Stimulated activated CD4-positive, alpha-beta T cell treated with anti-CD3 and anti-CD28 coated beads, Interleukin-1b, Interleukin-23, amount 100 ng/mL, for 48 hours (primary cell): ENCODE measurements around the gene PCDHGC3.

Source experiments
- DNase-seq: peaks from one replicate; pipeline ENCODE4 v3.0.0-alpha.2; 2020

PCDHGC3 gene

GRCh38 chr5:141508798-141509611 is 33.2 kb downstream of the PCDHGC3 start:
- DNase-seq: peak; percentile 52

DNA sequence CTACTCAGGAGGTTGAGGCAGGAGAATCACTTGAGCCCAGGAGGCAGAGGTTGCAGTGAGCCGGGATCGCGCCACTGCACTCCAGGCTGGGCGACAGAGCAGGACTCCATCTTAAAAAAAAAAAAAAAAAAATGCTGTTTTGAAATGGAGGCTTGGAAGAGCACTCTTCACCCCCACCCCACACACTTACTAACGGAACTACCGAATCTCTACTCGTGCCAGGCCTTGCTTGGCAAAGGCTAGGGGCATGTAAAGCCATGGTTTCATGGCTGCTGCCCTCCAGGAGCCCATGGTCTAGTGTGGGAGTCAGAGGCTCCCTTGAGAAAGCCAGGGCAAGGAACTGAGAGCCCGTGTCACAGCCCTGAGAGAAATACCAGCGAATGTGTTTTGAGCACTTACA is 34.4 kb downstream of the PCDHGC3 start:
- DNase-seq: no peak

GRCh38 chr5:141510850-141511601 is 35.3 kb downstream of the PCDHGC3 start:
- no peak for DNase-seq

DNA sequence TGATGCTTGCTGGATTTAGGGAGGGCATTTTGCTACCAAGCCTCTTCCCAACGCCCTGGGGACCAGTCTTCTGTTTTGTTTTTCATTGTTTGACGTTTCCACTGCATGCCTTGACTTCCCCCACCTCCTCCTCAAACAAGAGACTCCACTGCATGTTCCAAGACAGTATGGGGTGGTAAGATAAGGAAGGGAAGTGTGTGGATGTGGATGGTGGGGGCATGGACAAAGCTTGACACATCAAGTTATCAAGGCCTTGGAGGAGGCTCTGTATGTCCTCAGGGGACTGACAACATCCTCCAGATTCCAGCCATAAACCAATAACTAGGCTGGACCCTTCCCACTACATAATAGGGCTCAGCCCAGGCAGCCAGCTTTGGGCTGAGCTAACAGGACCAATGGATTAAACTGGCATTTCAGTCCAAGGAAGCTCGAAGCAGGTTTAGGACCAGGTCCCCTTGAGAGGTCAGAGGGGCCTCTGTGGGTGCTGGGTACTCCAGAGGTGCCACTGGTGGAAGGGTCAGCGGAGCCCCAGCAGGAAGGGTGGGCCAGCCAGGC is 36.1 kb downstream of the PCDHGC3 start:
- DNase-seq: no peak

DNA sequence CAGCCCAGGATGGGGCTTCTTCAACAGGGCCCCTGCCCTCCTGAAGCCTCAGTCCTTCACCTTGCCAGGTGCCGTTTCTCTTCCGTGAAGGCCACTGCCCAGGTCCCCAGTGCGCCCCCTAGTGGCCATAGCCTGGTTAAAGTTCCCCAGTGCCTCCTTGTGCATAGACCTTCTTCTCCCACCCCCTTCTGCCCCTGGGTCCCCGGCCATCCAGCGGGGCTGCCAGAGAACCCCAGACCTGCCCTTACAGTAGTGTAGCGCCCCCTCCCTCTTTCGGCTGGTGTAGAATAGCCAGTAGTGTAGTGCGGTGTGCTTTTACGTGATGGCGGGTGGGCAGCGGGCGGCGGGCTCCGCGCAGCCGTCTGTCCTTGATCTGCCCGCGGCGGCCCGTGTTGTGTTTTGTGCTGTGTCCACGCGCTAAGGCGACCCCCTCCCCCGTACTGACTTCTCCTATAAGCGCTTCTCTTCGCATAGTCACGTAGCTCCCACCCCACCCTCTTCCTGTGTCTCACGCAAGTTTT is 36.7 kb downstream of the PCDHGC3 start:
- DNase-seq: peak; percentile 86

DNA sequence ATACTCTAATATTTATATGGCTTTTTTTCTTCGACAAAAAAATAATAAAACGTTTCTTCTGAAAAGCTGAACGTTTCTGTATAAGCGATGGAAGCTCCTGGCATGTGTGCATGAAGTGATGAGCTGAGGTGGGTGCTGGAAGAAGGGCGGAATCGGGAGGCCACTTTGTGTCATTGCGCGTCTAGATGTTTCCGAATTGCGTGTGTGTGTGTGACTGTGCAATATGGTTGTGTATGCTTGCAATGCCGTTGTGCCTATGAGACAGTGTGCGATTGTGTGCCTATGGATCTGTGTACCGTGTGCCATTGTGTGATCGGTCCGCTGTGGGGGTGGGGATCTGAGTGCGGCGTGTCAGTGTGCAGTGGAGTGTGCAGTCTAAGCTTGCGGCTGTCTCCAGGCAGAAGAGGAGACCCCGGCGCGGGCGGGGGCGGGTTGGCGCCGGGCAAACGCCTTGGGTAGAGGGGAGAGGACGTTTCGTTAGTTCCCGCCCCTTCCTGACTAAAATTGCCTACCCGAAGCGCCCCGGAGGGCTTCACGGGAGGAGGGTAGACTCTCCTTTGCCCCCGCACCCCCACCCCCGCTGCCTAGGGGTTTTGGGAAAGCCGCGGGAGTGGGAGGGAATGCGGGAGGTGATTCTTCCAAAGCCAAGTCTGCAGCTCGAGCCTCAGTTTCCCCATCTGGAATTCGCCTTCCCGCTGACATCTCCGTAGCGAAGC is 37.3 kb downstream of the PCDHGC3 start:
- DNase-seq: peak; percentile 52

DNA sequence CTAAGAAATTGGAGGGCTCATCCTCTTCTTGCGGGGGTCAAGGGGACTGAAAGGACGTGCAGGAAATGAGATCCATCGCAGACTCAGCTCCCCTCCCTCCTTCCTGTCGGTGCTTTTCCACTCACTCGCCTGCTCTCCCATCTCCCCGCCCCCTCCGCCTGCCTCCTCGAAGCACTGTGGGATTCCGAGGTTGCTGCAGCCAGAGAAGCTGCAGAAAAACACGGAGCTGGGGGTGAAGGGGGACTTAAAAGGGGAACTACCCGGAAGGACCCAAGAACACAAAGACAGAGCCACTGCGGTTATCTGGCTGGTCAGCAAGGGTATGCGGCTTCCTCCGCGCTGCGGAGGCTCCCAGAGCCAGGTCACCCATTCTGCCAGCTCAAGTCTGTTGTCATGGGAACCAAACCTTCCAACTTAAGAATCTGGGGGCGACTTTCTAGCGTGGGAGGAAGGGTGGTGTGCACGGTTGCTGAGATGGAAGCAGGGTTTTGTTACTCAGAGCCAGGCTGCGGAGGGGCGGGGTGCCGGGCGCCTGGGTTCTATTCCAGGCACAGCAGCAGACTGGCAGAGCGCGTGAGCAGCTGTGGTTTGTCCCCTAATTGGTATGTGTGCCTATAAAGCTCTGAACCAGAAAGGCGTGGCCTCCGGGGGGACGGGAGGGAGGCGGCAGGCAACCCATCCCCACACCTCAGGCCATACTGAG is 38.0 kb downstream of the PCDHGC3 start:
- peak; percentile 79 for DNase-seq

GRCh38 chr5:141514330-141515133 is 38.8 kb downstream of the PCDHGC3 start:
- peak; percentile 16 for DNase-seq

- DNase-seq: no peak
Measured at GRCh38 chr5:141515141-141515540, 39.4 kb downstream of the PCDHGC3 start.

- no peak for DNase-seq
Measured at GRCh38 chr5:141515946-141516671, 40.3 kb downstream of the PCDHGC3 start.

DNA sequence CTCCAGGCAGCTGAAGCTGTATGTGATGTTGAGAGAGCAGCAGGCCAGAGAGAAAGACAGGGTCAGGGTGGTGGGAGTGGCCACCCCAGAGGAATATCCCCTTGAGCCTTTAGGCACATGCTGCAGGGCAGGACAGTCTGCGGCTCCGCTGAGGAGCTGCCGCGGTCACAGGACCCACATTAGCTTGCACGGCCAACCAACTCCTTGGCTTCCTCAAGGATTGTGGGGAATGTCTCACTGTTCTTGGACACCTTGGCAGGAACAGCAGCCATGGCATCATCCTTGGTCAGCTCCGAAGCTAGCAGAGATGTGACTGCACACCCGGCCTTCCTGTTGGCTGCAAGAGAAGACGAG is 40.9 kb downstream of the PCDHGC3 start:
- no peak for DNase-seq

DNA sequence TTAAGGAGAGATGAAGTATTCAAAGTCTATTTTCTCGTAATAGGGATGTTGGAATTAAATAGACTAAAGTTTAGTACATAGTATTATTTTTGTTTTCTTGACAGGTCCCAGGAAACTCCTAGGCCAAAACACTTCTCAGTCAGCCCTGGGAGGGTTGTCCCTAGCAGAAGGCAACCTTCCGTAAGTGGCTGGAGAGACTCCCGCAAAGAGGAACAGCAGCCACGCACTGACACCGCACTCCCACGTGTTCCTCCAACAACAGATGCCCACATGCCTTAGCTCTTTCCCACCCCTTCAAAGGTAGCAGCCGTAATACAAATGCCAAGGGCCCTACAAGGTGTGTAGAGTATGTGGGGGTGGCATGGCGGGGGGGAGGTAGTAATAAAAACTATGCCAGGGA is 41.5 kb downstream of the PCDHGC3 start:
- no peak for DNase-seq

DNA sequence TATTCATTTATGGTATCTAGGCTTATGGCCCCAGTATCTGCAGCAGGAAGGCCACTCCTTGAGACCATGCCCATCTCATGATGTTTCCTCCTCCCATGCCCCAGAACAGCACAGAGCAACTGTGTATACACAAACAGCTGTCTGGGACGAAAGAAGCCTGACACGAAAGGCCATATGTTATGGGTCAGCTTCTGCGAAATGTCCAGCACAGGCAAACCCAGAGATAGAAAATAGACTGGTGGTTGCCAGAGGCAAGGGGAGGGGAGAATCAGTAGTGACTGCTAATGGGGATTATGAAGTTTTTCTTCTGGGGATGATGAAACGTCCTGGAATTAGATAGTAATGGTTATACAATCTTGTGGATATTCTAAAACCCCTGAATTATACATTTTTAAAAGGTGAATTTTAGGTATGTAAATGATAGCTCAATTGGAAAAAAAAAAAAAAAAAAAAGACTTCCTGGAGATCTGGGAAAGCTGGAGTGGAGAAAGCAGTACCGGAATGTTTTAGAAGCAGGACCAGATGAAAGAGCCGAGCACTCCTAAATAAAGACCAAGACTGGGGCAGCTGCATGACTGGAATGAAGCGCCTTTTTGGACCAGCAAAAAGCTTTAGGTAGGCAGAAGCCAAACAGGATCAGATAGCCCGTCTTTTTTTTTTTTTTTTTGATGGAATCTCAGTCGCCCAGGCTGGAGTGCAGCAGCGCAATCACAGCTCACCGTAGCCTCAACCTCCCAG is 42.3 kb downstream of the PCDHGC3 start:
- no peak for DNase-seq

- DNase-seq: no peak
Measured at GRCh38 chr5:141518618-141519015, 42.9 kb downstream of the PCDHGC3 start.

DNA sequence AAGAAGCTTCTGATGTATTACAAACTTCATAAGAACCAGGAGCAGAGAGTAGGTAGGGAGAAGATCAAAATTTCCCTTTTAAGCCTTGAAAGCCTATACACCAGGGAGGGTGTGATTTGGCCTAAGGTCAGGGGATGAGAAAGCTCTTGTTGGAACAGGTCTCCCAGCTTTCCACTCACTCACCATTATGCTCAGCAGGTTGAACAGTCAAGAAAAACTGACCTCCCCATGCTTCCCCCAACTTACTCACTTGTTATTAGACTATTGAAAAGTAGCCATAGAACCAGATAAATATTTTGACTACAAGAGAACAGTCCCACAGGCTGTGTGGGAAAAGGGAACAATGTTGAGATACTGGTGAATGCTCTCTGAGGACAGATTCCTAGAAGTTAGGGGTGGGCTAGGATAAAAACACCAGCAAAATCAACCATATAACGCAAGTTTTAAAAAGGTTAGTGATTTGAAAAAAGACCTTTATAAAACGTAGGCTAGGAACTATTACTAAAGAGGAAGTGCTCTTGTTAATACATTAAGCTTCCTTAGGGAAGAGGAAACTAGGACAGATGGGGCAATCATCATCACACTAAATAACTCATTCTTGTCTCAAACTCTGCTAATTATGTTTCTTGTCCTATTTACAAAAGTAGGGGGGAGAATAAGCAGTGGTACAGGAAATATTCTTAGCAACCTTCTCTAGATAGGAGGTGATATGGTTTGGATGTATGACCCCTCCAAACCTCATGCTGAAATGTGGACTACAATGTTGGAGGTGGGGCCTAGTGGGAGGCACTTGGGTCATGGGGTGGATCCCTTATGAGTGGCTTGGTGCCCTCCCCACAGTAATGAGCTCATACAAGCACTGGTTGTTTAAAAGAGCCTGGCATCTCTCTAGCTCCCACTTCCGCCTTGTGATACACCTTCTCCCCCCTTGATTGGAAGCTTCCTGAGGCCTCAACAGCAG is 44.1 kb downstream of the PCDHGC3 start:
- no peak for DNase-seq

DNA sequence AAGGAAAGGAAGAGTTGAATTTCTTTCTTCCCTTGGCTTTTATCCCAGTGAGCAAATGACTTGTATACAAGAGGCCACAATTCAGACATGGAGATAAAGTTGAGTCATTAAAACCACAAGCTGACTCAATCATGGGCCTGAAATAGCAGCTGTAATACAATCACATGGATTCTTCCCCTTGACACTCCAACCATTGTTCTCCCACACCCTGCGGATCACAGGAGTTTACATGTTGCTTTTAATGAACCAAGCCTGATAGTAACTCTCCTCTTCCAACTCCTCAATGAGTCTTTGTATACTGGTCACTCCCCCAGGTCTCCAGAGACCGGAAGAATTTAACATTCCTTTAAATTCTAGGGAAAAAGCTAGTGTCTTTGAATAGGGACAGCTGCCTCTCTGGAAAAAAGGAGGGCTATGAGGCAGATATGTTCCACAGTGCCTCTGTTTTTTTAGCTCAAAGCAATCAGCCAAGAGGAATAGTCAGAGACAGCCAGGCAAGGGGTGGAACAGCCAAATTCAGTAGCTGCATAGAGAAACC is 45.5 kb downstream of the PCDHGC3 start:
- DNase-seq: no peak

DNA sequence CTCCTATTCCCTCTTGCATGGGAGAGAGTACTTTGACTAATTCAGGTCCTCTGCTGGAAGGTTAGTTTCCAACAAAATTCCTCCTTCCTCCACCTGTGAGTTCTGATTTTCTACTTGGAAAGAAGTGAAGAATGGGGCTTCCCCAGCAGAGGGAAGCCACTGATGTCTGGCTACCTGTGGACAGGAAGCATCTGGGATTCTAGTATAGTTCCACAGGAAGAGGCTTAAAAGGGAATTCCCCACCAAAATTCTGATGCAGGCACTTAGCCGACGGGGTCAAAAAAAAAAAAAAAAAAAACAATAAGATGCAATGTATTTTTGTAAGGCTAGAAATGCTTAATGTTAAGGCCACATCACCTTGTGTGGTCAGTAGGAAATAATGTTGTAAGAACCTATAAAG is 46.5 kb downstream of the PCDHGC3 start:
- no peak for DNase-seq

- DNase-seq: no peak
Measured at GRCh38 chr5:141523991-141524390, 48.2 kb downstream of the PCDHGC3 start.
